ENCODE measurements around the gene AFM. TPM values are rescaled to one million over a fixed set of nuclear protein-coding genes. Genes with fewer than 3 reads are reported as not detected.

AFM gene
- total and polyA plus RNA-seq, 2 of the 8 experiments (the other 6 are each of a cell fraction or from before 2014, with no cell fraction given), result not detected

- TF ChIP-seq CTCF (IDR thresholded peaks at IDR 0.05; ENCODE audit: control extremely low read depth in 1 of 3, insufficient read depth in 1 of 3, low read depth in 1 of 3, low read length in 3 of 3) (peak in 1 of 3 experiments; percentile 40; a peak in 2 of 4 replicates), POLR2AphosphoS5 (IDR thresholded peaks at IDR 0.05; ENCODE audit: low read depth, low read length) (no peak)
Observed at GRCh38 chr4:73434311-73434710, 47.2 kb upstream of the AFM start (continued).
